ENCODE data around the gene DAB1. TPM values are rescaled to one million over a fixed set of nuclear protein-coding genes. Genes with fewer than 3 reads are reported as not detected.

The DAB1 gene
- total and polyA plus RNA-seq, 10 of the 15 experiments (the other 5 are each of a cell fraction or from before 2014, with no cell fraction given): 0.02 to 0.10 (median 0.03) TPM; not detected in 5

- H3K27ac ChIP-seq (ENCODE audit: control insufficient read depth, insufficient read depth): no peak overlapping the region
- FAIRE-seq (no peak), ATAC-seq (no peak), DNase-seq (ENCODE audit: low read depth, low spot score) (no peak)
- H4K20me1 ChIP-seq (ENCODE audit: control insufficient read depth, insufficient read depth): no peaks in the 10 kb centered on the region
- ChIA-PET RAD21 (ENCODE audit: unreplicated experiment) (no interaction called here), CTCF (no interaction called here), POLR2A (no interaction called here), SMC1A (ENCODE audit: uncharacterized antibody, unreplicated experiment) (no interaction called here)
- no peaks in the 10 kb centered on the region for H3K9me3 ChIP-seq (replicated peaks; ENCODE audit: control insufficient read depth, insufficient read depth, low read length)
- no peak overlapping the region for H3K9ac ChIP-seq (ENCODE audit: control insufficient read depth, insufficient read depth, low read length)
- intact Hi-C loops (cut with micrococcal nuclease; ENCODE audit: unreplicated experiment) (no loop called here), in situ Hi-C loops (cut with MboI) (no loop called here)
- H3K27me3 ChIP-seq (replicated peaks in 1 of 2; ENCODE audit: control insufficient read depth in 2 of 2, insufficient read depth in 2 of 2, low read length in 1 of 2): no peaks in the 10 kb centered on the region
- no peak for TF ChIP-seq ZSCAN29 (IDR thresholded peaks at IDR 0.05)
- BruUV-seq (replicated peaks): no TSS peak
- H3K4me1 ChIP-seq (ENCODE audit: control insufficient read depth, insufficient read depth, low read length): no peaks in the 10 kb centered on the region
- no peaks in the 10 kb centered on the region for H3K36me3 ChIP-seq (ENCODE audit: control insufficient read depth in 2 of 2, insufficient read depth in 2 of 2, low read length in 1 of 2)
- WGBS (ENCODE audit: insufficient coverage, insufficient replicate concordance, low lambda C conversion rate, missing lambda C conversion rate): 0% methylated on average over 1 of the region's 1 CpG
- no peak overlapping the region for H3K4me2 ChIP-seq (ENCODE audit: control insufficient read depth, insufficient read depth)
- no peak overlapping the region for H3K4me3 ChIP-seq
- H2AFZ ChIP-seq (ENCODE audit: control insufficient read depth, low read depth, low read length): no peak overlapping the region
- no peaks in the 10 kb centered on the region for H3K79me2 ChIP-seq (ENCODE audit: control insufficient read depth, insufficient read depth, low read length)
Observed at GRCh38 chr1:57384901-57385300, 39.0 kb downstream of the DAB1 start.

GRCh38 chr1:57384284-57384683 lies 39.6 kb downstream of the DAB1 start:
- no peak for DNase-seq (ENCODE audit: low read depth, low spot score)
- ChIA-PET POLR2A (no interaction called here), SMC1A (ENCODE audit: uncharacterized antibody, unreplicated experiment) (no interaction called here), CTCF (no interaction called here), RAD21 (ENCODE audit: unreplicated experiment) (no interaction called here)
- Histone ChIP-seq H3K79me2 (ENCODE audit: control insufficient read depth, insufficient read depth, low read length) (no peaks in the 10 kb centered on the region), H3K36me3 (ENCODE audit: control insufficient read depth in 2 of 2, insufficient read depth in 2 of 2, low read length in 1 of 2) (no peaks in the 10 kb centered on the region), H3K27ac (ENCODE audit: control insufficient read depth, insufficient read depth) (no peak overlapping the region), H3K4me3 (no peak overlapping the region), H3K27me3 (replicated peaks in 1 of 2; ENCODE audit: control insufficient read depth in 2 of 2, insufficient read depth in 2 of 2, low read length in 1 of 2) (no peaks in the 10 kb centered on the region), H3K9me3 (replicated peaks; ENCODE audit: control insufficient read depth, insufficient read depth, low read length) (no peaks in the 10 kb centered on the region), H3K4me1 (ENCODE audit: control insufficient read depth, insufficient read depth, low read length) (no peaks in the 10 kb centered on the region), H4K20me1 (ENCODE audit: control insufficient read depth, insufficient read depth) (no peaks in the 10 kb centered on the region), H3K4me2 (ENCODE audit: control insufficient read depth, insufficient read depth) (no peak overlapping the region), H2AFZ (ENCODE audit: control insufficient read depth, low read depth, low read length) (no peak overlapping the region), H3K9ac (ENCODE audit: control insufficient read depth, insufficient read depth, low read length) (no peak overlapping the region)
- TF ChIP-seq SP1 (IDR thresholded peaks at IDR 0.05; ENCODE audit: low read depth, low read length) (no peak), CHD1 (IDR thresholded peaks at IDR 0.05; ENCODE audit: low read depth, low read length) (no peak), SUZ12 (IDR thresholded peaks at IDR 0.05; ENCODE audit: unreplicated experiment) (no peak)
- in situ Hi-C loops (cut with MboI): no loop called here
- no peak for ATAC-seq
- 40% methylated on average over 4 of the region's 4 CpGs for WGBS (ENCODE audit: insufficient coverage, insufficient replicate concordance, low lambda C conversion rate, missing lambda C conversion rate)
- no peak for FAIRE-seq
- no TSS peak for BruUV-seq (replicated peaks)
- intact Hi-C loops (cut with micrococcal nuclease; ENCODE audit: unreplicated experiment): no loop called here
